Thoracic aorta (tissue), 2 donors: ENCODE results near the gene SCRN2. TPM values are rescaled to one million over a fixed set of nuclear protein-coding genes. Genes with fewer than 3 reads are reported as not detected.

Experiments used
- ATAC-seq: fragments of 150-250 bp; one replicate; pipeline ENCODE4 v1.8.0; 2017; ENCODE audit warnings: low read depth; ENCODE audit not compliant: insufficient number of reproducible peaks, low FRiP score
- DNase-seq: peaks from one replicate; pipeline ENCODE4 v3.0.0-alpha.2; 2020; ENCODE audit warnings: low spot score
- H3K27ac ChIP-seq, 2 donors: fragments of 200-600 bp; sonication (generic); 1 replicate in 1 of 2; 2 replicates in 1 of 2; pipeline ENCODE4 v1.5.1; 2016; ENCODE audit warnings: mild to moderate bottlenecking in 2 of 2, moderate library complexity in 2 of 2
- H3K27me3 ChIP-seq: fragments of 200-600 bp; sonication (generic); replicated peaks from 2 replicates; pipeline ENCODE4 v1.6.0; 2016; ENCODE audit warnings: mild to moderate bottlenecking; ENCODE audit not compliant: insufficient read depth
- H3K36me3 ChIP-seq: fragments of 200-600 bp; sonication (generic); one replicate; pipeline ENCODE4 v1.5.1; 2016
- H3K4me1 ChIP-seq, 2 donors: fragments of 200-600 bp; sonication (generic); 1 replicate in 1 of 2; 2 replicates in 1 of 2; pipeline versions ENCODE4 v1.5.1 to v1.6.0; 2016; ENCODE audit warnings: low read depth in 2 of 2, mild to moderate bottlenecking in 1 of 2; ENCODE audit not compliant: control insufficient read depth in 1 of 2
- H3K4me3 ChIP-seq: fragments of 200-600 bp; sonication (generic); 2 replicates; pipeline ENCODE4 v1.5.1; 2016; ENCODE audit warnings: mild to moderate bottlenecking
- H3K9me3 ChIP-seq: fragments of 200-600 bp; sonication (generic); 2 replicates; pipeline ENCODE4 v1.5.1; 2016
- total RNA-seq, 2 donors: library from RNA; depleted of rRNA; stranded (reverse); fragments of >200 nt; gene quantifications; one replicate each; pipeline versions ENCODE4 v1.1.0 to v1.2.3, GENCODE V29; 2016
- TF ChIP-seq, protein P1 (sequence below): fragments of 200-600 bp; sonication (generic); IDR thresholded peaks from one replicate; pipeline ENCODE4 v1.5.1; 2019; ENCODE audit warnings: antibody characterized with exemption

Gene SCRN2
- total RNA-seq, 2 donors from 2014 or later, result 22.9 to 29.3 TPM

DNA sequence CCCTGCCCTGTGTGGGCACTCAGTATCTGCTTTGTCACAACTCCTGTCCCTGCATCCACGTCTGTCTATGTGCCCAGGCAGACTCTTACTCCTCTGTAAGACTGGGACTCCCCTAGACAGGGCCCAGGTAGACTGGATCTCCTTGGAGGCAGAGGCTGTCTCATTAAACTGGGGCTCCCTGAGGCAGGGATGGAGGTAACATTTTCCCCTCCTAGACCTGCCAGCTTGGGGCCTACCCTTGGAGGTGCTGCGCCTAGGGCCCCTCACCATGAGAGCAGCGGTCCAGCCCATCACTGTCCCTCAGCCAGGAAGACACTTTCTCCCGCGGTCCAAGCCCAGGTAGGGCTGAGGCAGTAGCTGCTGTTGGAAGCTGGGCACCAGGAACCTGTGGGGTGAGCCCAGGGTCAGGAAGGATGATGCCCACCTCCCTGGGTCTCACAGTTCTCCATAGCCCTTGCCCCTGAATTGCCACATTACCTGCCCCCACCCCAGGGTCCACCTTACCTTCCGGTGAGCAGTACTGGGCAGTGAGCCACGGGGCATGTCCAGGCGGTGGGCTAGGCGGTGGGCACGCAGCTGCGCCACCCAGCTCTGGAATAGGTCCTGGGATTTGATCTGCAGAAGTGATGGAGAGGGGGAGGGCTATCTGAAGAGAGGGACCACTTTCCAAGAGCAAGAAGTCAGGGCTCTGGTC lies 22.9 kb downstream of the SCRN2 start:
- DNase-seq, result no peak
- Histone ChIP-seq H3K27me3 (no peaks in the 10 kb centered on the region), H3K4me1 (peaks cover 11 to 20% of the 10 kb centered on the region in 2 donors), H3K9me3 (no peaks in the 10 kb centered on the region), H3K4me3 (no peak overlapping the region), H3K36me3 (peaks cover 42% of the 10 kb centered on the region), H3K27ac (no peak overlapping the region)
- TF ChIP-seq, protein P1, sequence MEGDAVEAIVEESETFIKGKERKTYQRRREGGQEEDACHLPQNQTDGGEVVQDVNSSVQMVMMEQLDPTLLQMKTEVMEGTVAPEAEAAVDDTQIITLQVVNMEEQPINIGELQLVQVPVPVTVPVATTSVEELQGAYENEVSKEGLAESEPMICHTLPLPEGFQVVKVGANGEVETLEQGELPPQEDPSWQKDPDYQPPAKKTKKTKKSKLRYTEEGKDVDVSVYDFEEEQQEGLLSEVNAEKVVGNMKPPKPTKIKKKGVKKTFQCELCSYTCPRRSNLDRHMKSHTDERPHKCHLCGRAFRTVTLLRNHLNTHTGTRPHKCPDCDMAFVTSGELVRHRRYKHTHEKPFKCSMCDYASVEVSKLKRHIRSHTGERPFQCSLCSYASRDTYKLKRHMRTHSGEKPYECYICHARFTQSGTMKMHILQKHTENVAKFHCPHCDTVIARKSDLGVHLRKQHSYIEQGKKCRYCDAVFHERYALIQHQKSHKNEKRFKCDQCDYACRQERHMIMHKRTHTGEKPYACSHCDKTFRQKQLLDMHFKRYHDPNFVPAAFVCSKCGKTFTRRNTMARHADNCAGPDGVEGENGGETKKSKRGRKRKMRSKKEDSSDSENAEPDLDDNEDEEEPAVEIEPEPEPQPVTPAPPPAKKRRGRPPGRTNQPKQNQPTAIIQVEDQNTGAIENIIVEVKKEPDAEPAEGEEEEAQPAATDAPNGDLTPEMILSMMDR, result no peak
- no peak for ATAC-seq

GRCh38 chr17:47816947-47817346 lies 24.1 kb downstream of the SCRN2 start:
- no peaks in the 10 kb centered on the region for H3K27me3 ChIP-seq
- no peak overlapping the region for H3K27ac ChIP-seq
- TF ChIP-seq, protein P1, result no peak
- DNase-seq (no peak), ATAC-seq (no peak)
- peaks cover 8 to 13% of the 10 kb centered on the region in 2 donors for H3K4me1 ChIP-seq
- H3K9me3 ChIP-seq, result no peaks in the 10 kb centered on the region
- peaks cover 42% of the 10 kb centered on the region for H3K36me3 ChIP-seq
- no peak overlapping the region for H3K4me3 ChIP-seq

GRCh38 chr17:47816111-47816735 lies 24.9 kb downstream of the SCRN2 start:
- no peak overlapping the region for H3K27ac ChIP-seq
- peaks cover 6 to 9% of the 10 kb centered on the region in 2 donors for H3K4me1 ChIP-seq
- H3K36me3 ChIP-seq, result peaks cover 42% of the 10 kb centered on the region
- no peak overlapping the region for H3K4me3 ChIP-seq
- H3K9me3 ChIP-seq, result no peaks in the 10 kb centered on the region
- ATAC-seq (no peak), DNase-seq (no peak)
- TF ChIP-seq, protein P1, result no peak
- H3K27me3 ChIP-seq, result no peaks in the 10 kb centered on the region

GRCh38 chr17:47815106-47815918 lies 25.8 kb downstream of the SCRN2 start:
- peaks cover 42% of the 10 kb centered on the region for H3K36me3 ChIP-seq
- no peak overlapping the region for H3K27ac ChIP-seq
- no peaks in the 10 kb centered on the region for H3K9me3 ChIP-seq
- no peak for DNase-seq
- no peaks in the 10 kb centered on the region for H3K27me3 ChIP-seq
- TF ChIP-seq, protein P1, result no peak
- H3K4me1 ChIP-seq, result peaks cover 0 to 6% of the 10 kb centered on the region in 2 donors
- no peak overlapping the region for H3K4me3 ChIP-seq
- ATAC-seq, result no peak

DNA sequence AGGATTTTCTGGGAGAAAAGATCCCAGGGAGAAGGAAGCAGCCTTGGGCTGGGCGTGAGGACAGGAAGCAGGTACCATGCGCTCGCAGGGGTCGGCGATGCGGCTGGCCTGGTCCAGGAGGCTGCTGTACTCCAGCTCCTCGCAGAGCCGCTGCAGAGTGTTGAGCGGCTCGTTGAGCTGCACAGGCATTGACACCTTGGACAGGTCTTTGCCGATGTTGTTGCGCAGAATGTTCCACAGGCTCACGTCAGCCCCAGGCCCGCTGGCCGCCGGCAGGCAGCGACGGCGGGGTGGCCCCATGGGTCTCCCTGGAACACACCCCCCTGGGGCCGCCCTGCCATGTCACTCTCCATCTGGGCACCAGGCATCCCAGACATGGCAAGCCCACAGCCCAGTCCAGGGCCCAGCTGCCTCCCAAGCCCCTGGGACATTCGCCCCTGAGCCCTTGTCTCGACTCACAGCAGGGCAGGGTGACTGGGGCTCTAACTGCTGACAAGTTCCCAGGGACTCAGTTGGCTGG lies 27.5 kb downstream of the SCRN2 start:
- TF ChIP-seq, protein P1, result no peak
- H3K4me1 ChIP-seq, result peaks cover 0 to 16% of the 10 kb centered on the region in 2 donors
- H3K27ac ChIP-seq, result no peak overlapping the region
- no peak for DNase-seq
- H3K27me3 ChIP-seq, result no peaks in the 10 kb centered on the region
- no peak overlapping the region for H3K4me3 ChIP-seq
- peaks cover 41% of the 10 kb centered on the region for H3K36me3 ChIP-seq
- H3K9me3 ChIP-seq, result no peaks in the 10 kb centered on the region
- no peak for ATAC-seq
